HG02759 (cell line): Measurements from ENCODE around the gene HIPK4.
"Not testable (repeated sequence)": the region's sequence is repeated elsewhere in the genome, so short reads cannot be mapped to it uniquely, and the experiment has no call there.

ENCODE experiments used
- ATAC-seq: cut with Tn5 transposase; IDR thresholded peaks from one replicate; pipeline ENCODE4 v1.9.1; 2021; ENCODE audit warnings: mild to moderate bottlenecking, moderate library complexity; ENCODE audit not compliant: unreplicated experiment

Gene HIPK4

GRCh38 chr19:40394816-40395210, 4.8 kb upstream of the HIPK4 start:
- ATAC-seq, result no peak

- ATAC-seq, result no peak
Measured at GRCh38 chr19:40393894-40394815, 4.2 kb upstream of the HIPK4 start.

GRCh38 chr19:40392894-40393517, 3.0 kb upstream of the HIPK4 start:
- ATAC-seq, result no peak

GRCh38 chr19:40392123-40392522, 2.1 kb upstream of the HIPK4 start:
- no peak for ATAC-seq

GRCh38 chr19:40389404-40390083, 437 bp downstream of the HIPK4 start:
- no peak for ATAC-seq

- ATAC-seq, result no peak
Measured at GRCh38 chr19:40388481-40388880, 1.5 kb downstream of the HIPK4 start.

- no peak for ATAC-seq
Measured at GRCh38 chr19:40387155-40387554, 2.8 kb downstream of the HIPK4 start.

- no peak for ATAC-seq
Measured at GRCh38 chr19:40383668-40384248, 6.2 kb downstream of the HIPK4 start.

- no peak for ATAC-seq
Measured at GRCh38 chr19:40381321-40381720, 8.7 kb downstream of the HIPK4 start.

GRCh38 chr19:40380199-40381037, 9.6 kb downstream of the HIPK4 start:
- ATAC-seq, result no peak

GRCh38 chr19:40379446-40380198, 10.4 kb downstream of the HIPK4 start:
- ATAC-seq, result no peak

- ATAC-seq, result no peak
Measured at GRCh38 chr19:40378509-40378908, 11.5 kb downstream of the HIPK4 start.

GRCh38 chr19:40377876-40378385, 12.1 kb downstream of the HIPK4 start:
- ATAC-seq, result no peak

GRCh38 chr19:40376286-40376862, 13.6 kb downstream of the HIPK4 start:
- ATAC-seq, result no peak

- no peak for ATAC-seq
Measured at GRCh38 chr19:40374084-40374483, 15.9 kb downstream of the HIPK4 start.

- ATAC-seq, result no peak
Measured at GRCh38 chr19:40371802-40372122, 18.2 kb downstream of the HIPK4 start.

- no peak for ATAC-seq
Measured at GRCh38 chr19:40370997-40371801, 18.8 kb downstream of the HIPK4 start.

GRCh38 chr19:40370253-40370652, 19.7 kb downstream of the HIPK4 start:
- not testable (repeated sequence) for ATAC-seq
